B cell (primary cell): Measurements from ENCODE around the gene SNTB2.

Experiments used
- EZH2 ChIP-seq: IDR thresholded peaks from 2 replicates; pipeline ENCODE4 v1.6.1; 2012; ENCODE audit warnings: borderline replicate concordance, low read depth, mild to moderate bottlenecking, moderate library complexity, low read length; ENCODE audit not compliant: insufficient read depth, poor library complexity, severe bottlenecking
- TF ChIP-seq, protein P1 (sequence below): fragments of 200-600 bp; IDR thresholded peaks from one replicate; pipeline ENCODE4 v1.8.0; 2022; ENCODE audit warnings: antibody characterized with exemption, mild to moderate bottlenecking

GRCh38 chr16:69330286-69331109 lies 143.5 kb downstream of the SNTB2 start, which contains the start of gene PDF:
- TF ChIP-seq, protein P1, sequence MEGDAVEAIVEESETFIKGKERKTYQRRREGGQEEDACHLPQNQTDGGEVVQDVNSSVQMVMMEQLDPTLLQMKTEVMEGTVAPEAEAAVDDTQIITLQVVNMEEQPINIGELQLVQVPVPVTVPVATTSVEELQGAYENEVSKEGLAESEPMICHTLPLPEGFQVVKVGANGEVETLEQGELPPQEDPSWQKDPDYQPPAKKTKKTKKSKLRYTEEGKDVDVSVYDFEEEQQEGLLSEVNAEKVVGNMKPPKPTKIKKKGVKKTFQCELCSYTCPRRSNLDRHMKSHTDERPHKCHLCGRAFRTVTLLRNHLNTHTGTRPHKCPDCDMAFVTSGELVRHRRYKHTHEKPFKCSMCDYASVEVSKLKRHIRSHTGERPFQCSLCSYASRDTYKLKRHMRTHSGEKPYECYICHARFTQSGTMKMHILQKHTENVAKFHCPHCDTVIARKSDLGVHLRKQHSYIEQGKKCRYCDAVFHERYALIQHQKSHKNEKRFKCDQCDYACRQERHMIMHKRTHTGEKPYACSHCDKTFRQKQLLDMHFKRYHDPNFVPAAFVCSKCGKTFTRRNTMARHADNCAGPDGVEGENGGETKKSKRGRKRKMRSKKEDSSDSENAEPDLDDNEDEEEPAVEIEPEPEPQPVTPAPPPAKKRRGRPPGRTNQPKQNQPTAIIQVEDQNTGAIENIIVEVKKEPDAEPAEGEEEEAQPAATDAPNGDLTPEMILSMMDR = no peak
- TF ChIP-seq EZH2 = no peak
